Measurements from ENCODE around the gene M6PR.

DNA sequence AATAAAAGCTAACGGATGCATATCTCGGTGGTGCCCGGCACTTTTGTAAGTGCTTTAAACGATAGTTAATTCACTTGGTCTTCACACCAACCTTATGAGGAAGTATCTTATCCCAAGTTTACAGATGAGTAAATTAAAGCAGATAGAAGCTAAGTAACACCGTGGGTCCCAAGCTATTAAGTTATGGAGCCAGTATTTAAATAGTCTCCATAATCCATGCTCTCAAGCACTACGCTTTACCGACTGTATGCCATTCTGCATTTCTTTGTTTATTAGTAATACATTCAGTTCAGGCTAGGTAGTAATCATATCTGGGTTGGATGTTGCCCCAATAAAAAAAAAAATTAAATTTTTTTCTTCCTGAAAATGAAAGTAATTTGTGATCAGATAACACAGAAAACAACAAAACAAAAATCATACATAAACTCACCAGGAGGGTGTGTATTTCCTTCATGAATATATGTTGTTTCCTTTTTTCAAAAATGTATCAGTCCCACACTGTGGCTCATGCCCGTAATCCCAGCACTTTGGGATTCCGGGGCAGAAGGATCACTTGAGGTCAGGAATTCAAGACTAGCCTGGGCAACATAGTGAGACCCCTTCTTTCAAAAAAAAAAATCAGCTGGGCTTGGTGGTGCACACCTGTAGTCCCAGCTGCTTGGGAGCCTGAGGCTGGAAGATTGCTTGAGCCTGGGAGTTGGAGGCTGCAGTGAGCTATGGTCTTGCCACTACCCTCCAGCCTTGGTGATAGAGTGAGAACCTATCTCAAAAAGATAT, 1.4 kb upstream of the M6PR start:
- TF ChIP-seq, protein P1, sequence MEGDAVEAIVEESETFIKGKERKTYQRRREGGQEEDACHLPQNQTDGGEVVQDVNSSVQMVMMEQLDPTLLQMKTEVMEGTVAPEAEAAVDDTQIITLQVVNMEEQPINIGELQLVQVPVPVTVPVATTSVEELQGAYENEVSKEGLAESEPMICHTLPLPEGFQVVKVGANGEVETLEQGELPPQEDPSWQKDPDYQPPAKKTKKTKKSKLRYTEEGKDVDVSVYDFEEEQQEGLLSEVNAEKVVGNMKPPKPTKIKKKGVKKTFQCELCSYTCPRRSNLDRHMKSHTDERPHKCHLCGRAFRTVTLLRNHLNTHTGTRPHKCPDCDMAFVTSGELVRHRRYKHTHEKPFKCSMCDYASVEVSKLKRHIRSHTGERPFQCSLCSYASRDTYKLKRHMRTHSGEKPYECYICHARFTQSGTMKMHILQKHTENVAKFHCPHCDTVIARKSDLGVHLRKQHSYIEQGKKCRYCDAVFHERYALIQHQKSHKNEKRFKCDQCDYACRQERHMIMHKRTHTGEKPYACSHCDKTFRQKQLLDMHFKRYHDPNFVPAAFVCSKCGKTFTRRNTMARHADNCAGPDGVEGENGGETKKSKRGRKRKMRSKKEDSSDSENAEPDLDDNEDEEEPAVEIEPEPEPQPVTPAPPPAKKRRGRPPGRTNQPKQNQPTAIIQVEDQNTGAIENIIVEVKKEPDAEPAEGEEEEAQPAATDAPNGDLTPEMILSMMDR (IDR thresholded peaks at IDR 0.05) = no peak
- TF ChIP-seq POLR2A (IDR thresholded peaks at IDR 0.05) = no peak

Measured in uterus (tissue), 2 donors.